Measurements from ENCODE around the gene PALLD.

The PALLD gene

GRCh38 chr4:168755598-168756477 lies 259.0 kb downstream of the PALLD start:
- no peak for DNase-seq (ENCODE audit: low read depth)
- H3K4me3 ChIP-seq (ENCODE audit: low read length): no peak overlapping the region
- TF ChIP-seq, protein P1, sequence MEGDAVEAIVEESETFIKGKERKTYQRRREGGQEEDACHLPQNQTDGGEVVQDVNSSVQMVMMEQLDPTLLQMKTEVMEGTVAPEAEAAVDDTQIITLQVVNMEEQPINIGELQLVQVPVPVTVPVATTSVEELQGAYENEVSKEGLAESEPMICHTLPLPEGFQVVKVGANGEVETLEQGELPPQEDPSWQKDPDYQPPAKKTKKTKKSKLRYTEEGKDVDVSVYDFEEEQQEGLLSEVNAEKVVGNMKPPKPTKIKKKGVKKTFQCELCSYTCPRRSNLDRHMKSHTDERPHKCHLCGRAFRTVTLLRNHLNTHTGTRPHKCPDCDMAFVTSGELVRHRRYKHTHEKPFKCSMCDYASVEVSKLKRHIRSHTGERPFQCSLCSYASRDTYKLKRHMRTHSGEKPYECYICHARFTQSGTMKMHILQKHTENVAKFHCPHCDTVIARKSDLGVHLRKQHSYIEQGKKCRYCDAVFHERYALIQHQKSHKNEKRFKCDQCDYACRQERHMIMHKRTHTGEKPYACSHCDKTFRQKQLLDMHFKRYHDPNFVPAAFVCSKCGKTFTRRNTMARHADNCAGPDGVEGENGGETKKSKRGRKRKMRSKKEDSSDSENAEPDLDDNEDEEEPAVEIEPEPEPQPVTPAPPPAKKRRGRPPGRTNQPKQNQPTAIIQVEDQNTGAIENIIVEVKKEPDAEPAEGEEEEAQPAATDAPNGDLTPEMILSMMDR (conservative IDR thresholded peaks at IDR 0.05; ENCODE audit: low read depth, low read length): no peak

GRCh38 chr4:168757500-168757899 lies 260.6 kb downstream of the PALLD start:
- H3K4me3 ChIP-seq (ENCODE audit: low read length): no peak overlapping the region
- no peak for DNase-seq (ENCODE audit: low read depth)
- TF ChIP-seq, protein P1 (conservative IDR thresholded peaks at IDR 0.05; ENCODE audit: low read depth, low read length): no peak

GRCh38 chr4:168758351-168758876 lies 261.6 kb downstream of the PALLD start:
- H3K4me3 ChIP-seq (ENCODE audit: low read length): no peak overlapping the region
- TF ChIP-seq, protein P1 (conservative IDR thresholded peaks at IDR 0.05; ENCODE audit: low read depth, low read length): no peak
- no peak for DNase-seq (ENCODE audit: low read depth)

GRCh38 chr4:168759321-168759720 lies 262.5 kb downstream of the PALLD start:
- no peak overlapping the region for H3K4me3 ChIP-seq (ENCODE audit: low read length)
- TF ChIP-seq, protein P1 (conservative IDR thresholded peaks at IDR 0.05; ENCODE audit: low read depth, low read length): no peak
- DNase-seq (ENCODE audit: low read depth): no peak

DNA sequence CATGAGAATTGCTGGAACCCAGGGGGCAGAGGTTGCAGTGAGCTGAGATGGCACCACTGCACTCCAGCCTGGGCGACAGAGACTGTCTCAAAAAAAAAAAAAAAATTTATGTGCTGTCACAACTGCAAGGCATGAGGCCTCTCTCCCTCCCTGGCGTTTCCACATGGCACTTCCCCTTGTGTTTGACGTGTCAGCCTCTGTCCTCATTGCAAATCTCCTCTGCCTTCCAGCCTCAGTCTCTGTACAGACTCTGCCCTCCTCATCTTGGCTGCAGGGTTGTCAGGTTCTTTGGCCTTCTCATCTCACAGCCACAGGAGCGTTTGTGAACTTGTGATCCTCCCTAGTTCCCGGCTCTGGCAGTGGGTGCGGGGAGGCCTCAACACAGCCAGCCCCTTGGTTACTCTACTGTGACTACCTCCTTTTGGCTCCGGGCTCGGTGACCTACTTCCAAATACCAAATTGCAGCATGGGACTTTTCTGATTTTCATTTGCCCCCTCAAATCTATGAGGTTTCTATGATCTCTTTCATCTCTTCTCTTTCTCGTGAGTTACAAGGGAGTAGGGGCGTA lies 263.2 kb downstream of the PALLD start:
- H3K4me3 ChIP-seq (ENCODE audit: low read length): no peak overlapping the region
- no peak for DNase-seq (ENCODE audit: low read depth)
- TF ChIP-seq, protein P1 (conservative IDR thresholded peaks at IDR 0.05; ENCODE audit: low read depth, low read length): no peak

- TF ChIP-seq, protein P1 (conservative IDR thresholded peaks at IDR 0.05; ENCODE audit: low read depth, low read length): no peak
- no peak for DNase-seq (ENCODE audit: low read depth)
- no peak overlapping the region for H3K4me3 ChIP-seq (ENCODE audit: low read length)
Measured at GRCh38 chr4:168761066-168761465, 264.2 kb downstream of the PALLD start.

Measured in retinal pigment epithelial cell (primary cell).